Measurements from ENCODE around the gene RIPPLY2. TPM values are rescaled to one million over a fixed set of nuclear protein-coding genes. Genes with fewer than 3 reads are reported as not detected.

RIPPLY2 gene
- total RNA-seq, 3 donors from 2014 or later = 1.3 TPM; not detected in 2

DNA sequence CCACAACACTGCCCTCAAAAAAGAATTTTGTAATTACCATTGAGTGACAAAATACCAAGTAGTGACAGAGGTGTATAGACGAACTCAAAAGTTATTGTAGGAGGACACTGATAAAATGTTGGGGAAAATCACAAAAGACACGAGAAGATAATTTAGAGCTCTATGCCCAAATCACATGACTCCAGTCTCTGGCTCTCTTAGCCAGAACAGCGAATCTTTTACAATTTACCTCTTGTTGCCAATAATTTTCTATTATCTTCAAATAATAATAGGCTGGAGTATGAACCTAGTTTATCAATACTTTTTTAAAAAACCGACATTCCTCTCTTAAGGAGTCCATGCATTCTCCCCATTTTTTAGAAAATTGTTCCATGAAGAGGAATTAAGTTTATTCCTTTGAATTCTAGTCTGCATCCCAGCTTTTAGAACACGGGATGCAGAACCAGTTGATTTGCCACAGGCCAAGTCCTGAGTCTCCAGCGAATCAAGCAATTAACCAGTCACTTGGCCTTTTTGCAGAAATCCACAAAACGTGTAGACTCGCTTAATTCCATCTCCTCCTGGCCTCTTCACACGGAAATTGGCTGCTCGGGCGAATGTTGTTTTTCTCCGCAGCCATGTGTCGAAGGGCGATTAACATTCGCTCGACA lies 507 bp upstream of the RIPPLY2 start:
- TF ChIP-seq, protein P1, sequence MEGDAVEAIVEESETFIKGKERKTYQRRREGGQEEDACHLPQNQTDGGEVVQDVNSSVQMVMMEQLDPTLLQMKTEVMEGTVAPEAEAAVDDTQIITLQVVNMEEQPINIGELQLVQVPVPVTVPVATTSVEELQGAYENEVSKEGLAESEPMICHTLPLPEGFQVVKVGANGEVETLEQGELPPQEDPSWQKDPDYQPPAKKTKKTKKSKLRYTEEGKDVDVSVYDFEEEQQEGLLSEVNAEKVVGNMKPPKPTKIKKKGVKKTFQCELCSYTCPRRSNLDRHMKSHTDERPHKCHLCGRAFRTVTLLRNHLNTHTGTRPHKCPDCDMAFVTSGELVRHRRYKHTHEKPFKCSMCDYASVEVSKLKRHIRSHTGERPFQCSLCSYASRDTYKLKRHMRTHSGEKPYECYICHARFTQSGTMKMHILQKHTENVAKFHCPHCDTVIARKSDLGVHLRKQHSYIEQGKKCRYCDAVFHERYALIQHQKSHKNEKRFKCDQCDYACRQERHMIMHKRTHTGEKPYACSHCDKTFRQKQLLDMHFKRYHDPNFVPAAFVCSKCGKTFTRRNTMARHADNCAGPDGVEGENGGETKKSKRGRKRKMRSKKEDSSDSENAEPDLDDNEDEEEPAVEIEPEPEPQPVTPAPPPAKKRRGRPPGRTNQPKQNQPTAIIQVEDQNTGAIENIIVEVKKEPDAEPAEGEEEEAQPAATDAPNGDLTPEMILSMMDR (IDR thresholded peaks at IDR 0.05) = no peak
- Histone ChIP-seq H3K4me3 (no peak overlapping the region), H3K4me1 (ENCODE audit: low read depth) (peaks cover 10% of the 10 kb centered on the region), H3K36me3 (ENCODE audit: low read depth) (no peaks in the 10 kb centered on the region), H3K9me3 (no peaks in the 10 kb centered on the region)
- ATAC-seq (no peak), DNase-seq (no peak)
- intact Hi-C loops (cut with DNase I, micrococcal nuclease) = no loop called here

DNA sequence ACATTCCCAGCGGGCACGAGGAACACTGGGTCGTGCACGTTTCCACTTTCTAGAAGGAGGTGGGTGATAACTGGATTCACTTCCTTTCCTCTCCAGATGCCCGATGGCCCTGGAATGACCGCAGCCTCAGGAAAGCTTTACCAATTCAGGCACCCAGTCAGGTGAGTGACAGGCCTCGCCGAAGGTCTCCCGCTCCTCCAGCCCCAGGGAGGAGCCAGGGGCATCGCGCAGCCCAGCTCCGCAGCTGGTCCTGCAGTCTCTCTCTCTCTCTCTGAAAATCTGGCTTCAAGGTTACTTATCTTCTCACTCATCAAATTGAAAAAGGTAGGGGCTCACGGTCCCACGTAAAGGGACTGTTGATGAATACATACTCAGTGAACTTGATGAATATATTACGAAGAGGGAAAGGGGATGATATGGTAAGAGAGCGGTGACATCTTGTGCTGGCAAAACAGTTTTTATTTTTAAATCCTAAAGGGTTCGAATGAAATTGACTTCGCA lies 891 bp downstream of the RIPPLY2 start:
- DNase-seq (no peak), ATAC-seq (no peak)
- peaks cover 12% of the 10 kb centered on the region for H3K4me1 ChIP-seq (ENCODE audit: low read depth)
- H3K4me3 ChIP-seq = no peak overlapping the region
- H3K9me3 ChIP-seq = no peaks in the 10 kb centered on the region
- H3K36me3 ChIP-seq (ENCODE audit: low read depth) = no peaks in the 10 kb centered on the region
- intact Hi-C loops (cut with DNase I, micrococcal nuclease) = no loop called here
- TF ChIP-seq, protein P1 (IDR thresholded peaks at IDR 0.05) = no peak

DNA sequence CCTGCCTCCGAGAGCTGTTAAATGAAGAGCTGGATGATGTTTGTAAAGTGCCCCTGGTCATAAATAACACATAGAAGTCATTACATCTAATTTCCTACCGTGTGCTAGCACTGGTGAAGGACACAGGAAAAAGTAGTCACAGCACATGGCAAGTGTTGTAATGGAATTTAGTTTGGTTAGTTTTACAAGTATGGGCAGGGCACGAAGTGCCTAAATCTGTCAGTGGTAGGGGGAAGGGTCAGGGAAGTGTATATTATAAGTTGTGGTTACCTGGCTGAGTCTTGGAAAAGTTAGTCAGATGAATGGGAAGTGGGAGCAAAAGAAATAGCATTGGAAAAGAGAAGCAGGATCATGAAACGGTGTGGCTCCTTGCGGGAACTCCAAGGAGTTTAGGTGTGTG lies 1.6 kb downstream of the RIPPLY2 start:
- TF ChIP-seq, protein P1 (IDR thresholded peaks at IDR 0.05) = no peak
- intact Hi-C loops (cut with DNase I, micrococcal nuclease) = no loop called here
- DNase-seq (no peak), ATAC-seq (no peak)
- peaks cover 14% of the 10 kb centered on the region for H3K4me1 ChIP-seq (ENCODE audit: low read depth)
- H3K9me3 ChIP-seq = no peaks in the 10 kb centered on the region
- H3K36me3 ChIP-seq (ENCODE audit: low read depth) = no peaks in the 10 kb centered on the region
- H3K4me3 ChIP-seq = no peak overlapping the region

DNA sequence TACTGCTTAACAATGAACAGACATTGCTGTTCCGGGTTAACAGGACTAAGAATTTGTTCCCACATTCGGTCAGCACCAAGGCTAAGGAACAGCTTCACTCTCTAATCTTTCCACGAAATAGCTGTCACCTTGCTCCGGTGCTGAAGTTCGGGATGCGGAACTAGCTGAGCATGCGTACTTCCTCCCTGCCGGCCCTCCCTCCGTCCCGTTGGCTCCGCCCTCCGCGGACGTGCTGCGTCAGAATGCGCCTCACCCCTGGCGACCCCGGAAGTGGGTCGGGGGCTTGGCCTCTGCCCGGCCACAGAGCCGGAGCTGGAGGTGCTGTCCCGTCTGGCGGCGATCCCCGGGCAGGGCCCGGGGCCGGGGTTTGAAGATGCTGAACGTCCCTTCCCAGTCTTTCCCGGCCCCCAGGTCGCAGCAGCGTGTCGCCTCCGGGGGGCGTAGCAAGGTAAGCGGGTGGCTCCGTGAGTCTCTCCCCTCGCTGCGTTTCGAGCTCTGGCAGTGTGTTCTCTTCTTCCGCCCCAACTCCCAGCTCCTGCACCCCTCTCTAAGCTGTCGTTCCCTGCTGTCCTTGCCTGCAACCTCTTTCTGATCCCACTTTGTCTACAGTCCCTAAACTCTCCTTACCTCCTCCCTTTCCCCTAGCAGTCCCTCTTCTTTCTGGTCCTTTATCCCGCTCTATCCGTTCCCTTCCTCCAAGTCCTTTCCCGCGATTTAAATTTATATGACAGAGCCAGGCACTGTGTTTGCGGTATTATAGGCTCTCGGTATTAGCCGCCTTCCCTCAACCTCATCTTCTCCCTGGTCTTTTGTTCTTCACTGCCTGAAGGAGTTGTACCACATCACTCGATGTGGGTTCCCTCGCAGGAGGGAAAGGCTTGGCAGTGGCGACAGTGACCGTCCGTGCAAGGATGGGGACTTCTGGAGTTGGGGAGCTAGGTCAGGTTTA lies 6.5 kb downstream of the RIPPLY2 start, which contains the start of gene CYB5R4:
TSS of gene CYB5R4 (plus strand) at position 280 of the 949 bp plus-strand sequence. CDS start at position 374, 94 bp downstream.
- no peaks in the 10 kb centered on the region for H3K9me3 ChIP-seq
- H3K4me1 ChIP-seq (ENCODE audit: low read depth) = peaks cover 16% of the 10 kb centered on the region
- TF ChIP-seq, protein P1 (IDR thresholded peaks at IDR 0.05) = peak; percentile 15
- intact Hi-C loops (cut with DNase I, micrococcal nuclease) = no loop called here
- H3K36me3 ChIP-seq (ENCODE audit: low read depth) = no peaks in the 10 kb centered on the region
- ATAC-seq = peak; percentile 100
- peak; percentile 96 to 98 (median 97) for DNase-seq
- H3K4me3 ChIP-seq = peak within 1 kb of the TSS; percentile 75

DNA sequence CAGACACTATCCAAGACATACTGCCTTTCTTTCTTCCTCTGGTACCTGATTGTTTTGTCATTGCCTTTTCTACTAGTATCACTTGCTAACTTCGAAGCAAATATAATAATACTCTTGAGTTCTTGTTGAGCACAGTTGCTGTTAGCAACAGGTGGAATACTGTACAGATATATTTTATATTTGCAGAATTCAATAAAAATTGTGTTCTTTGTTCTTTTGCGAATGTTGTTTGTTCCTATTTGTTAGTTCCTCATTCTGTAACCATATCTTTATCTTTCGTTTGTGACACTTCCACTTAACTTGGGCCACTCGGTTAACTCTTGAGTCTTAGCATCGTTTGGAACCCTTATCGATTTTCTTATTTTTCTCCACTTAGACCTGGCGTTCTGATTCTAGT lies 7.2 kb downstream of the RIPPLY2 start:
- DNase-seq = no peak
- intact Hi-C loops (cut with DNase I, micrococcal nuclease) = no loop called here
- TF ChIP-seq, protein P1 (IDR thresholded peaks at IDR 0.05) = no peak

More for the DNA sequence above, 7.2 kb downstream of the RIPPLY2 start:
- H3K36me3 ChIP-seq (ENCODE audit: low read depth) = no peaks in the 10 kb centered on the region
- ATAC-seq = no peak
- peaks cover 16% of the 10 kb centered on the region for H3K4me1 ChIP-seq (ENCODE audit: low read depth)
- H3K4me3 ChIP-seq = peak overlapping the region; percentile 75
- H3K9me3 ChIP-seq = no peaks in the 10 kb centered on the region
